ENCODE results near the gene SOHLH1.

Gene SOHLH1

GRCh38 chr9:135705376-135705775 is 6.1 kb upstream of the SOHLH1 start:
- DNase-seq (ENCODE audit: low spot score): no peak
- in situ Hi-C loops (cut with MboI; ENCODE audit: low pct_unique_long_range_greater_than_20kb, low sequenced_read_pairs, unreplicated experiment): no loop called here
- no peak for TF ChIP-seq CTCF (IDR thresholded peaks at IDR 0.05; ENCODE audit: extremely low read depth, insufficient read depth, missing control alignments)

DNA sequence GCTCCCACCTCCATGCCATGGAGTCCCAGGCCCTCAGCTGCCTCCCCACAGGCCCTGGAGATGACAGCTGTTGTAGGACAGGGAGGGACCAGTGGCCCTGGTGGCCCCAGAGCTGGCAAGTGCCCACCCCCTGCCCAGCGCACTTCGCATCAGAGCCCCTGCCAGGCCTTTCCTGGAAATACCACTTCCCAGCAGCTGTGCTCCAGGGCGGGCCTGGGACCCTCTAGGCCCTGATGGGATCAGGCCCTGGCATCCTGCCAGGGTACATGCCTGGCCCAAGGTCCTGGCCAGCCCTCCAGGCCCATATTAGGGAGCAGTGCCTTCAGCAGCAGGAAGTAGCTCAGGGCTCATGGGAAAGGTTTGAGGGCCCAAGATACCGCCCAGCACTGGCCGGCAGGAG is 5.2 kb upstream of the SOHLH1 start:
- no peak for DNase-seq (ENCODE audit: low spot score)
- no peak for TF ChIP-seq CTCF (IDR thresholded peaks at IDR 0.05; ENCODE audit: extremely low read depth, insufficient read depth, missing control alignments)
- in situ Hi-C loops (cut with MboI; ENCODE audit: low pct_unique_long_range_greater_than_20kb, low sequenced_read_pairs, unreplicated experiment): no loop called here

GRCh38 chr9:135703726-135704125 is 4.4 kb upstream of the SOHLH1 start:
- no peak for DNase-seq (ENCODE audit: low spot score)
- TF ChIP-seq CTCF (IDR thresholded peaks at IDR 0.05; ENCODE audit: extremely low read depth, insufficient read depth, missing control alignments): no peak
- in situ Hi-C loops (cut with MboI; ENCODE audit: low pct_unique_long_range_greater_than_20kb, low sequenced_read_pairs, unreplicated experiment): no loop called here

GRCh38 chr9:135701959-135702721 is 2.9 kb upstream of the SOHLH1 start, which contains the start of gene KCNT1:
Gene KCNT1, plus strand, starts transcription at chr9:135702185. Its CDS starts 74 bp downstream, at chr9:135702259.
- in situ Hi-C loops (cut with MboI; ENCODE audit: low pct_unique_long_range_greater_than_20kb, low sequenced_read_pairs, unreplicated experiment): no loop called here
- peak; percentile 90 for TF ChIP-seq CTCF (IDR thresholded peaks at IDR 0.05; ENCODE audit: extremely low read depth, insufficient read depth, missing control alignments)
- peak; percentile 96 for DNase-seq (ENCODE audit: low spot score)

DNA sequence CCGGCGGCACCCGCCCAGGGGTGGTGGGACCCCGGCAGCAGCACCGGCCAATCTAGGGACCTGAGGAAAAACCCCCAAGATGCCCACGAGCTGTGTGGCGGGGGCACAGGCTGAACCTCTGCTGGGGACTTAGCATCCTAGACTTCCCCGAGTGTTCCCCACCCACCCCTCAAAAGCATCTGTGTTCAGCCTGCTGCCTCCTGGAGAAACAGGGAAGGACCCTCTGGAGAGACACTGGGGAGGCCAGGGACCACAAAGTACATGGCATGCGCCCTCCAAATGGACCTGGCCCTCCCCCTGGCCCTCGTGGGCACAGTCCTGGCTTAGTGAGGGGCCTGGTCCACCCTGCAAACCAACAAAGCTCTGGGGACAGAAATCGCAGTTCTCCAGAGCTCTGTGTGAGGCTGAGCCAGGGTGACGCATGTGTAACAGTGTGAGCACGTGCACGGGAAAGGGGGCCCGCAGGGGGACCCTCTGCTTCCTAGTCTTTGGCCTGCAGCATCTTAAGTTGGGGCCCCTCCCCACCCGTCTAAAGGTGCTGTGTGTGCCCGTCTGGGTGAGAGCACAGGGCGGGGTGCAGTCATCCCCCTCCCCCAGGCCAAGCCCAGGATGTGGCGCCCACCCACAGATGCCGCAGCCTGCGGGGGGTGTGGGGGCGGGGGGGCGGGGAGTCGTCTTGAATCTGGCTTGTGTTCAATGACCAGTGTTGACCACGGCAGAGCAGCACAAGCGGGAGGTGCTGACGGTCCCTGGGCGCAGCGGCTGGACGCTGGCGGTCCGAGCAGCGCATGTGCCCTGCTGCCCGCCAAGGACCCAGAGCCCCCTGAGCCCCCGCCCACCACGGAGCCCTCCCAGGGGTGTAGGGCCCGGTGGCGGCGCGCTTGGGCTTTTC is 2.0 kb upstream of the SOHLH1 start:
- DNase-seq (ENCODE audit: low spot score): peak; percentile 62
- TF ChIP-seq CTCF (IDR thresholded peaks at IDR 0.05; ENCODE audit: extremely low read depth, insufficient read depth, missing control alignments): no peak
- in situ Hi-C loops (cut with MboI; ENCODE audit: low pct_unique_long_range_greater_than_20kb, low sequenced_read_pairs, unreplicated experiment): no loop called here

GRCh38 chr9:135700525-135700924 is 1.2 kb upstream of the SOHLH1 start:
- no peak for TF ChIP-seq CTCF (IDR thresholded peaks at IDR 0.05; ENCODE audit: extremely low read depth, insufficient read depth, missing control alignments)
- no peak for DNase-seq (ENCODE audit: low spot score)
- in situ Hi-C loops (cut with MboI; ENCODE audit: low pct_unique_long_range_greater_than_20kb, low sequenced_read_pairs, unreplicated experiment): no loop called here
